Astrocyte (in vitro differentiated cells and primary cell): Measurements from ENCODE around the gene PKNOX1.
"Not testable (repeated sequence)": the region's sequence is repeated elsewhere in the genome, so short reads cannot be mapped to it uniquely, and the experiment has no call there.

ENCODE experiments used
- EZH2 ChIP-seq: IDR thresholded peaks from 2 replicates; pipeline ENCODE4 v1.6.1; 2012; ENCODE audit warnings: mild to moderate bottlenecking, low read length, inconsistent platforms; ENCODE audit not compliant: insufficient read depth
- TF ChIP-seq, protein P1 (sequence below): IDR thresholded peaks from 2 replicates; pipeline ENCODE4 v1.5.1; 2011; ENCODE audit warnings: low read depth, mild to moderate bottlenecking, inconsistent platforms, low read length, moderate library complexity; ENCODE audit not compliant: insufficient read depth

DNA sequence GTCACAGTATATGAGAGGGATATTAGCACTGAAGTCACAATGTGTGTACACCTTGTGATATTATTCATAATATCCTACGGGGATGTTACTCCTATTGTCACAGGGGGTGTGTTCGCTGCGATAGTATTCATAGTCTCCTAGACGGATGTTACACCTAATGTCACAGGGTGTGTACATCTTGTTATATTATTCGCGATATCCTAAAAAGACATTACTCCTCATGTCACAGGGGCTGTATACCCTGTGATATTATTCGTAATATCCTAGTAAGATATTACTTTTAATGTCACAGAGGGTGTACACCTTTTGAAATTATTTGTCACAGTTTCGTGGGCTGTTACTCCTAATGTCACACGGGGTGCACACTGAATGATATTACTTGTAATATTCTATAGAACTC lies 23.2 kb upstream of the PKNOX1 start:
- TF ChIP-seq, protein P1, sequence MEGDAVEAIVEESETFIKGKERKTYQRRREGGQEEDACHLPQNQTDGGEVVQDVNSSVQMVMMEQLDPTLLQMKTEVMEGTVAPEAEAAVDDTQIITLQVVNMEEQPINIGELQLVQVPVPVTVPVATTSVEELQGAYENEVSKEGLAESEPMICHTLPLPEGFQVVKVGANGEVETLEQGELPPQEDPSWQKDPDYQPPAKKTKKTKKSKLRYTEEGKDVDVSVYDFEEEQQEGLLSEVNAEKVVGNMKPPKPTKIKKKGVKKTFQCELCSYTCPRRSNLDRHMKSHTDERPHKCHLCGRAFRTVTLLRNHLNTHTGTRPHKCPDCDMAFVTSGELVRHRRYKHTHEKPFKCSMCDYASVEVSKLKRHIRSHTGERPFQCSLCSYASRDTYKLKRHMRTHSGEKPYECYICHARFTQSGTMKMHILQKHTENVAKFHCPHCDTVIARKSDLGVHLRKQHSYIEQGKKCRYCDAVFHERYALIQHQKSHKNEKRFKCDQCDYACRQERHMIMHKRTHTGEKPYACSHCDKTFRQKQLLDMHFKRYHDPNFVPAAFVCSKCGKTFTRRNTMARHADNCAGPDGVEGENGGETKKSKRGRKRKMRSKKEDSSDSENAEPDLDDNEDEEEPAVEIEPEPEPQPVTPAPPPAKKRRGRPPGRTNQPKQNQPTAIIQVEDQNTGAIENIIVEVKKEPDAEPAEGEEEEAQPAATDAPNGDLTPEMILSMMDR: not testable (repeated sequence)
- not testable (repeated sequence) for TF ChIP-seq EZH2
